CD14-positive monocyte (primary cell): Measurements from ENCODE around the gene LGALS3BP. TPM values are rescaled to one million over a fixed set of nuclear protein-coding genes. Genes with fewer than 3 reads are reported as not detected.
A peak's percentile ranks its signal among the peaks of the same experiment; 100 is the strongest.

Experiments
- DNase-seq, 3 donors: peaks; one replicate each; pipeline ENCODE4 v3.0.0-alpha.2; 2011 to 2022
- H2AFZ ChIP-seq: 2 replicates; pipeline ENCODE4 v1.6.0; 2012; ENCODE audit warnings: mild to moderate bottlenecking, low read depth, low read length, inconsistent platforms; ENCODE audit not compliant: insufficient read depth, poor library complexity, severe bottlenecking
- H3K27ac ChIP-seq, 2 donors: 1 replicate in 1 of 2; 2 replicates in 1 of 2; pipeline ENCODE4 v1.5.1; 2012 to 2013; ENCODE audit warnings: low read length in 2 of 2, control low read depth in 1 of 2, inconsistent platforms in 1 of 2, low read depth in 1 of 2, mild to moderate bottlenecking in 1 of 2
- H3K27me3 ChIP-seq, 2 donors: one replicate each; pipeline versions ENCODE4 v1.6.0 to v1.6.1; 2011 to 2013; ENCODE audit warnings: low read length in 2 of 2; ENCODE audit not compliant: control insufficient read depth in 2 of 2, insufficient read depth in 2 of 2
- H3K36me3 ChIP-seq, 2 donors: replicated peaks in 1 of 2; 1 replicate in 1 of 2; 2 replicates in 1 of 2; pipeline versions ENCODE4 v1.5.1 to v1.6.1; 2012 to 2013; ENCODE audit warnings: low read length in 2 of 2, control low read depth in 1 of 2, inconsistent platforms in 1 of 2, mild to moderate bottlenecking in 1 of 2; ENCODE audit not compliant: insufficient read depth in 2 of 2, control insufficient read depth in 1 of 2
- H3K4me1 ChIP-seq, 2 donors: 1 replicate in 1 of 2; 2 replicates in 1 of 2; pipeline versions ENCODE4 v1.5.1 to v1.6.1; 2012 to 2013; ENCODE audit warnings: low read length in 2 of 2, control low read depth in 1 of 2, inconsistent platforms in 1 of 2, mild to moderate bottlenecking in 1 of 2, moderate library complexity in 1 of 2; ENCODE audit not compliant: insufficient read depth in 2 of 2, control insufficient read depth in 1 of 2
- H3K4me2 ChIP-seq: replicated peaks from 2 replicates; pipeline ENCODE3; 2012; ENCODE audit warnings: low read length, moderate library complexity, mild to moderate bottlenecking; ENCODE audit not compliant: poor library complexity, severe bottlenecking; ENCODE audit errors: extremely low read depth
- H3K4me3 ChIP-seq, 3 experiments: fragments of 200-600 bp in 1 of 3; sonication (generic) in 1 of 3; replicated peaks in 1 of 3; 1 replicate in 2 of 3; 2 replicates in 1 of 3; pipeline ENCODE4 v1.5.1; 2011 to 2013; ENCODE audit warnings: low read length in 3 of 3, mild to moderate bottlenecking in 3 of 3, control low read depth in 2 of 3, low read depth in 2 of 3, inconsistent platforms in 1 of 3, moderate library complexity in 1 of 3
- H3K79me2 ChIP-seq: 2 replicates; pipeline ENCODE4 v1.6.0; 2012; ENCODE audit warnings: mild to moderate bottlenecking, control low read depth, inconsistent platforms, low read length, moderate library complexity; ENCODE audit not compliant: insufficient read depth
- H3K9ac ChIP-seq: 2 replicates; pipeline ENCODE4 v1.6.0; 2017; ENCODE audit warnings: low read length, mild to moderate bottlenecking; ENCODE audit not compliant: insufficient read depth, poor library complexity, severe bottlenecking
- H3K9me3 ChIP-seq, 2 donors: replicated peaks in 1 of 2; 1 replicate in 1 of 2; 2 replicates in 1 of 2; pipeline versions ENCODE4 v1.5.1 to v1.6.1; 2012 to 2013; ENCODE audit warnings: low read length in 2 of 2, control low read depth in 1 of 2; ENCODE audit not compliant: control insufficient read depth in 1 of 2, insufficient read depth in 1 of 2
- H4K20me1 ChIP-seq: 2 replicates; pipeline ENCODE4 v1.6.0; 2012; ENCODE audit warnings: mild to moderate bottlenecking, low read length, control low read depth, moderate library complexity; ENCODE audit not compliant: insufficient read depth
- H3K27ac Mint-ChIP-seq, 7 donors: one replicate each; pipeline ENCODE4 v1.8.0; 2020; ENCODE audit warnings: mild to moderate bottlenecking in 7 of 7, mixed read lengths in 7 of 7, moderate library complexity in 6 of 7, inconsistent platforms in 2 of 7
- H3K27me3 Mint-ChIP-seq, 3 donors: one replicate each; pipeline ENCODE4 v1.8.0; 2021 to 2022; ENCODE audit warnings: low read depth in 3 of 3, mild to moderate bottlenecking in 3 of 3, mixed read lengths in 3 of 3, moderate library complexity in 3 of 3, inconsistent platforms in 1 of 3
- H3K36me3 Mint-ChIP-seq, 2 donors: one replicate each; pipeline ENCODE4 v1.8.0; 2020; ENCODE audit warnings: mixed read lengths in 2 of 2, inconsistent platforms in 1 of 2, mild to moderate bottlenecking in 1 of 2
- H3K4me1 Mint-ChIP-seq: one replicate; pipeline ENCODE4 v1.8.0; 2020; ENCODE audit warnings: mild to moderate bottlenecking, mixed read lengths
- H3K4me3 Mint-ChIP-seq, 2 donors: one replicate each; pipeline ENCODE4 v1.8.0; 2020; ENCODE audit warnings: mild to moderate bottlenecking in 2 of 2, mixed read lengths in 2 of 2, moderate library complexity in 1 of 2
- H3K9me3 Mint-ChIP-seq, 7 donors: one replicate each; pipeline ENCODE4 v1.8.0; 2020 to 2022; ENCODE audit warnings: mixed read lengths in 7 of 7, mild to moderate bottlenecking in 6 of 7, moderate library complexity in 6 of 7, inconsistent platforms in 2 of 7
- WGBS: methylation state at CpG from one replicate; pipeline ENCODE4 v1.1.5; 2013; ENCODE audit warnings: missing lambda C conversion rate; ENCODE audit not compliant: insufficient coverage; 5-methylcytosine and 5-hydroxymethylcytosine counted together
- intact Hi-C, 2 donors: fragments of 100-400 bp; cut with micrococcal nuclease; formaldehyde crosslinking; loops; one replicate each; pipeline versions ENCODE4 v1.15.0 to v1.15.1; 2023
- polyA plus RNA-seq, 3 donors: library from polyadenylated mRNA; depleted of rRNA in 1 of 3; unstranded in 2 of 3; stranded (reverse) in 1 of 3; fragments of 300-500 nt in 2 of 3; fragments of >200 nt in 1 of 3; fragmentation: Illumina TruSeq in 2 of 3; gene quantifications; 1 replicate in 2 of 3; 2 replicates in 1 of 3; pipeline ENCODE4 v1.2.3, GENCODE V29; 2012 to 2021
- TF ChIP-seq, protein P1 (sequence below): fragments of 200-600 bp; IDR thresholded peaks from one replicate; pipeline ENCODE4 v1.8.0; 2022; ENCODE audit warnings: antibody characterized with exemption, mild to moderate bottlenecking

Gene LGALS3BP
- polyA plus RNA-seq, 3 donors, result 11.4 to 12.0 (median 11.7) TPM

DNA sequence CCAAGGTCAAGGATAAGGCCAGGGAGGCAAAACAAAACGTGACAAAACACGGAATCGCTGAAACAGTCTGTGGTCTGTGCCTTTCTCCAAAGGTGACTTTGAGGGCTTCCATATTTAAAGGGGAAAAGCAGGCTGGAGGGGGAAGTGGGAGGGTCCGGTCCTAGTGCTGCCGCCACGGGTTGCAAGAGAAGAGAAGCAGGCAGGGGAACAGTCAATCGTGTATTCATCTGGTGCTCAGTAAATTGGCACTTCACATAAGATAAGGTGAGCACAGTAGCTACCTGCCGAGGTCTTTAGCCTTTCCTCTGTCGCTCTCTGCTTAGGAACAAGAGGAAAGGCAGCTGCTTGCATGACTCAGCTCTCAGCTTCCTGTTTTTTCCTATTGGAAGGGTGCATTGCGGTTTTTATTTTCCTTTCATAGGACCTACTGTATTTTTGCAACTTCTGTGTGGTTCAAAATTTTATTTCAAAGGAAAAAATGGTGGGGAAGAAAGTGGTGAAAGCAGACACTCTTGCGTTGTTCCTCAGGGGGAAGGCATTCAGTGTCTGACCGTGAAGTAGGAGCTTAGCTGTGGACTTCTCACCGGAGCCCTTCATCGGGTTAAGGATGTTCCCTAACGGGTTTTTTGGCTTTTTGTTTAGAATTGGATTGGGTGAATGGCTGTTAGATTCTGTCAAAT is 7.1 kb upstream of the LGALS3BP start:
- Histone ChIP-seq H3K79me2 (no peaks in the 10 kb centered on the region), H3K4me1 (peaks cover 36 to 45% of the 10 kb centered on the region in 2 donors), H4K20me1 (peaks cover 4% of the 10 kb centered on the region), H2AFZ (peak overlapping the region; percentile 7), H3K27ac (peak overlapping the region; percentile 59 to 74), H3K36me3 (peaks cover 18% of the 10 kb centered on the region in 2 donors), H3K4me2 (peak overlapping the region; percentile 81), H3K4me3 (peak overlapping the region; percentile 15 to 67 (median 36)), H3K27me3 (no peaks in the 10 kb centered on the region), H3K9me3 (no peaks in the 10 kb centered on the region), H3K9ac (peak overlapping the region; percentile 5)
- Mint-ChIP-seq H3K4me3 (peak overlapping the region; percentile 63 to 79), H3K9me3 (peaks cover 0 to 2% (median 0%) of the 10 kb centered on the region in 7 donors), H3K4me1 (peaks cover 41% of the 10 kb centered on the region), H3K36me3 (peaks cover 24 to 26% of the 10 kb centered on the region in 2 donors), H3K27ac (peak overlapping the region; percentile 70 to 97 (median 95)), H3K27me3 (no peaks in the 10 kb centered on the region)
- WGBS, result 0% methylated on average over 9 of the region's 15 CpGs
- intact Hi-C loops, result loop anchor here in 1 of 2 donors (5.0 kb wide), 1 partner anchor 124 kb away; no protein-coding TSS in a partner anchor
- peak; percentile 37 to 86 (median 77) for DNase-seq
- TF ChIP-seq, protein P1, sequence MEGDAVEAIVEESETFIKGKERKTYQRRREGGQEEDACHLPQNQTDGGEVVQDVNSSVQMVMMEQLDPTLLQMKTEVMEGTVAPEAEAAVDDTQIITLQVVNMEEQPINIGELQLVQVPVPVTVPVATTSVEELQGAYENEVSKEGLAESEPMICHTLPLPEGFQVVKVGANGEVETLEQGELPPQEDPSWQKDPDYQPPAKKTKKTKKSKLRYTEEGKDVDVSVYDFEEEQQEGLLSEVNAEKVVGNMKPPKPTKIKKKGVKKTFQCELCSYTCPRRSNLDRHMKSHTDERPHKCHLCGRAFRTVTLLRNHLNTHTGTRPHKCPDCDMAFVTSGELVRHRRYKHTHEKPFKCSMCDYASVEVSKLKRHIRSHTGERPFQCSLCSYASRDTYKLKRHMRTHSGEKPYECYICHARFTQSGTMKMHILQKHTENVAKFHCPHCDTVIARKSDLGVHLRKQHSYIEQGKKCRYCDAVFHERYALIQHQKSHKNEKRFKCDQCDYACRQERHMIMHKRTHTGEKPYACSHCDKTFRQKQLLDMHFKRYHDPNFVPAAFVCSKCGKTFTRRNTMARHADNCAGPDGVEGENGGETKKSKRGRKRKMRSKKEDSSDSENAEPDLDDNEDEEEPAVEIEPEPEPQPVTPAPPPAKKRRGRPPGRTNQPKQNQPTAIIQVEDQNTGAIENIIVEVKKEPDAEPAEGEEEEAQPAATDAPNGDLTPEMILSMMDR, result no peak

DNA sequence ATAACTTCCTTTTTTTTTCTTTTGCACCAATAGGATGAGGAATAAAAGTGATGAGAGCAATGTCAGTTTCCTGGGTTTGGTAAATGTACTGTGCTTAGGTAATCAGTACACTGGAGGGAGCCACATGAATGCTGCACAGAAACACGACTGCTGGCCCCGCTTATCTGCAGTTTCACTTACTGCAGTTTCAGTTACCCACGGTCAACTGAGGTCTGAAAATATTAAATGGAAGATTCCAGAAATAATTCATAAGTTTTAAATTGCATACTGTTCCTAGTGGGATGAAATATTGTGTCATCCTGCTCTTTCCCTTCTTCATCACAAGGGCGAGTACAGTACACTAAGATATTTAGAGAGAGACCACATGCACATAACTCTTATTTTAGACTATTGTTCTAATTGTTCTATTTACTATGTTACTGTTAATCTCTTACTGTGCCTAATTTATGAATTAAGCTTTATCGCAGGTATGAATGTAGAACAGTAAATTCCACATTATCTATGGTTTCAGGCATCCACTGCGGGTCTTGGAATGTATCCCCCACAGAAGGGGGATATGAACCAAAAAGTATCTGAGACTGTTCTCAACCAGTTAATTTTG is 6.4 kb upstream of the LGALS3BP start:
- Histone ChIP-seq H3K4me3 (peak overlapping the region; percentile 15 to 67 (median 36)), H3K27me3 (no peaks in the 10 kb centered on the region), H2AFZ (peak overlapping the region; percentile 7), H3K4me2 (peak overlapping the region; percentile 81), H3K36me3 (peaks cover 11 to 12% of the 10 kb centered on the region in 2 donors), H3K4me1 (peaks cover 36 to 45% of the 10 kb centered on the region in 2 donors), H3K9me3 (no peaks in the 10 kb centered on the region), H3K27ac (peak overlapping the region; percentile 65 to 74), H3K9ac (peak overlapping the region; percentile 5), H4K20me1 (no peaks in the 10 kb centered on the region), H3K79me2 (no peaks in the 10 kb centered on the region)
- Mint-ChIP-seq H3K4me3 (peak overlapping the region; percentile 64 to 79), H3K9me3 (peaks cover 0 to 2% (median 0%) of the 10 kb centered on the region in 7 donors), H3K4me1 (peaks cover 41% of the 10 kb centered on the region), H3K27ac (peak overlapping the region; percentile 70 to 97 (median 95)), H3K27me3 (no peaks in the 10 kb centered on the region), H3K36me3 (peaks cover 17 to 19% of the 10 kb centered on the region in 2 donors)
- intact Hi-C loops, result loop anchor here in 1 of 2 donors (5.0 kb wide), 1 partner anchor 124 kb away; no protein-coding TSS in a partner anchor
- TF ChIP-seq, protein P1, result peak; percentile 37
- WGBS, result 0% methylated on average over 2 of the region's 6 CpGs
- DNase-seq, result peak; percentile 73 to 88 (median 84)
